Measurements from ENCODE around the gene COX6B1. TPM values are rescaled to one million over a fixed set of nuclear protein-coding genes. Genes with fewer than 3 reads are reported as not detected.

COX6B1 gene
- total RNA-seq, 1 experiment from 2014 or later: 496 TPM

DNA sequence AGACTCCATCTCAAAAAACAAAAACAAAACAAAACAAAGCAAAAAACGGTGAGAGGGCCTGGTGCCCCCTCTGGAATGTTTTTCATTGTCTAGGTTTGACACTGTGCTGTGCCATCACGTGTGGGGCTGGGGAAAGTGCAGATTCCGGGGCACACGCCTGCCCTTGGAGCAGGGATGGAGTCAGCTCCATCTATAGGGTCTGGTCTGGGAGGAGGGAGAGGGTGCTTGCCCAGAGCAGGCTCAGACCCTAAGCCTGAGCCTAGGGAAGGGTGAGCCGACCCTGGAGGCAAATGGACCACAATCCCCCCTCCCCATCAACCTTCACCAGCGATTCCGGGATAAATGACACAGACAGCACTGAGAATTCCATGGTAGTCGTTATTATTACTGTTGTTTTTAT is 45.3 kb downstream of the COX6B1 start (continued):
- TF ChIP-seq, protein P1, sequence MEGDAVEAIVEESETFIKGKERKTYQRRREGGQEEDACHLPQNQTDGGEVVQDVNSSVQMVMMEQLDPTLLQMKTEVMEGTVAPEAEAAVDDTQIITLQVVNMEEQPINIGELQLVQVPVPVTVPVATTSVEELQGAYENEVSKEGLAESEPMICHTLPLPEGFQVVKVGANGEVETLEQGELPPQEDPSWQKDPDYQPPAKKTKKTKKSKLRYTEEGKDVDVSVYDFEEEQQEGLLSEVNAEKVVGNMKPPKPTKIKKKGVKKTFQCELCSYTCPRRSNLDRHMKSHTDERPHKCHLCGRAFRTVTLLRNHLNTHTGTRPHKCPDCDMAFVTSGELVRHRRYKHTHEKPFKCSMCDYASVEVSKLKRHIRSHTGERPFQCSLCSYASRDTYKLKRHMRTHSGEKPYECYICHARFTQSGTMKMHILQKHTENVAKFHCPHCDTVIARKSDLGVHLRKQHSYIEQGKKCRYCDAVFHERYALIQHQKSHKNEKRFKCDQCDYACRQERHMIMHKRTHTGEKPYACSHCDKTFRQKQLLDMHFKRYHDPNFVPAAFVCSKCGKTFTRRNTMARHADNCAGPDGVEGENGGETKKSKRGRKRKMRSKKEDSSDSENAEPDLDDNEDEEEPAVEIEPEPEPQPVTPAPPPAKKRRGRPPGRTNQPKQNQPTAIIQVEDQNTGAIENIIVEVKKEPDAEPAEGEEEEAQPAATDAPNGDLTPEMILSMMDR (IDR thresholded peaks at IDR 0.05 in 2 of 3, conservative IDR thresholded peaks at IDR 0.05 in 1 of 3; ENCODE audit: borderline replicate concordance in 1 of 3, insufficient read depth in 1 of 3, low read depth in 2 of 3, low read length in 2 of 3): no peak
- TF ChIP-seq, protein P2, sequence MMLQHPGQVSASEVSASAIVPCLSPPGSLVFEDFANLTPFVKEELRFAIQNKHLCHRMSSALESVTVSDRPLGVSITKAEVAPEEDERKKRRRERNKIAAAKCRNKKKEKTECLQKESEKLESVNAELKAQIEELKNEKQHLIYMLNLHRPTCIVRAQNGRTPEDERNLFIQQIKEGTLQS (IDR thresholded peaks at IDR 0.05): no peak
- no peak for TF ChIP-seq ZNF274 (IDR thresholded peaks at IDR 0.05; ENCODE audit: low read depth, low read length)
- TF ChIP-seq, protein P3, sequence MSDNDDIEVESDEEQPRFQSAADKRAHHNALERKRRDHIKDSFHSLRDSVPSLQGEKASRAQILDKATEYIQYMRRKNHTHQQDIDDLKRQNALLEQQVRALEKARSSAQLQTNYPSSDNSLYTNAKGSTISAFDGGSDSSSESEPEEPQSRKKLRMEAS (IDR thresholded peaks at IDR 0.05): no peak
- TF ChIP-seq JUND (IDR thresholded peaks at IDR 0.05): no peak

DNA sequence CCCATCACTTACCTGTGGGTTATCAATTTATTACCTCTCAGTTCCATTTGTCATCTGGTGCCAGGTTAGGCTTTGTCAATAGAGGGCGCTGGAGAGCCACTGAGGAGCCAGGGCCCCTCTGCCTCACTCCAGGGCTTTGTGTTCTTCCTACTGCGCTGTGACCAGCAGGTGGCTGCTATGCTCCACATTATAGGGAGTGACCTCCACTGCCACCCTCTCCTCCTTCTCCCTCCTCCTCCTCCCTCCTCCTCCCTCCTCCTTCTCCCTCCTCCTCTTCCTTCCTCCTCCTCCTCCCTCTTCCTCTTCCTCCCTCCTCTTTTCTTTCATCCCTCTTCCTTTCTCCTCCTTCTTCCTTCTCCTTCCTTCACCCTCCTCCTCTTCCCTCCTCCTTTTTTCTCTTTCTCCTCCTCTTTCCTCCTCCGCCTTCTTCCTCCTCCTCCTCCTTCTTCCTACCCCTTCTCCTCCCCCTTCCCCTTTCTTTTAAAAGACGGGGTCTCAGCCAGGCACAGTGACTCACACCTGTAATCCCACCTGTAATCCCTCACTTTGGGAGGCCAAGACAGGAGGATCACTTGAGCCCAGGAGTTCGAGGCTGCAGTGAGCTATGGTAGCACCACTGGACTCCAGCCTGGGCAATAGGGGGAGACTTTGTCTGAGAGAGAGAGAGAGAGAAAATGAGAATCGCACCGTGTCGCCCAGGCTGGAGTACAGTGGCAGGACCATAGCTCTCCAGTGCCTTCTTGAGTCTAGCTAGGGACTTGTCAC is 45.9 kb downstream of the COX6B1 start:
- CTCF ChIA-PET: interaction anchor here (1.0 to 1.9 kb wide), 8 partner anchors 9 to 341 kb away, joined by 3 to 6 read pairs (median 4); no protein-coding TSS in a partner anchor
- TF ChIP-seq CBX3 (IDR thresholded peaks at IDR 0.05; ENCODE audit: low read depth): peak; percentile 12; the same call in 1 of the 2 replicates
- TF ChIP-seq, protein P1 (IDR thresholded peaks at IDR 0.05 in 2 of 3, conservative IDR thresholded peaks at IDR 0.05 in 1 of 3; ENCODE audit: borderline replicate concordance in 1 of 3, insufficient read depth in 1 of 3, low read depth in 2 of 3, low read length in 2 of 3): peak; percentile 98 to 99 (median 99)
- TF ChIP-seq YY1 (IDR thresholded peaks at IDR 0.05; ENCODE audit: extremely low read depth, insufficient replicate concordance, low read depth, low read length): peak; percentile 58
- TF ChIP-seq, protein P4, sequence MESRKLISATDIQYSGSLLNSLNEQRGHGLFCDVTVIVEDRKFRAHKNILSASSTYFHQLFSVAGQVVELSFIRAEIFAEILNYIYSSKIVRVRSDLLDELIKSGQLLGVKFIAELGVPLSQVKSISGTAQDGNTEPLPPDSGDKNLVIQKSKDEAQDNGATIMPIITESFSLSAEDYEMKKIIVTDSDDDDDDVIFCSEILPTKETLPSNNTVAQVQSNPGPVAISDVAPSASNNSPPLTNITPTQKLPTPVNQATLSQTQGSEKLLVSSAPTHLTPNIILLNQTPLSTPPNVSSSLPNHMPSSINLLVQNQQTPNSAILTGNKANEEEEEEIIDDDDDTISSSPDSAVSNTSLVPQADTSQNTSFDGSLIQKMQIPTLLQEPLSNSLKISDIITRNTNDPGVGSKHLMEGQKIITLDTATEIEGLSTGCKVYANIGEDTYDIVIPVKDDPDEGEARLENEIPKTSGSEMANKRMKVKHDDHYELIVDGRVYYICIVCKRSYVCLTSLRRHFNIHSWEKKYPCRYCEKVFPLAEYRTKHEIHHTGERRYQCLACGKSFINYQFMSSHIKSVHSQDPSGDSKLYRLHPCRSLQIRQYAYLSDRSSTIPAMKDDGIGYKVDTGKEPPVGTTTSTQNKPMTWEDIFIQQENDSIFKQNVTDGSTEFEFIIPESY (IDR thresholded peaks at IDR 0.05; ENCODE audit: extremely low read depth, insufficient replicate concordance, low read length): no peak
- peak; percentile 44; the same call in 1 of the 2 replicates for TF ChIP-seq POLR2AphosphoS5 (IDR thresholded peaks at IDR 0.05; ENCODE audit: low read depth, low read length)
- no peak for TF ChIP-seq JUND (IDR thresholded peaks at IDR 0.05)
- TF ChIP-seq RAD21 (IDR thresholded peaks at IDR 0.05; ENCODE audit: low read depth): peak; percentile 95
- TF ChIP-seq TCF7L2 (IDR thresholded peaks at IDR 0.05; ENCODE audit: borderline replicate concordance, extremely low read depth, insufficient read depth, insufficient read length): peak; percentile 19
- TF ChIP-seq SP1 (IDR thresholded peaks at IDR 0.05; ENCODE audit: low read depth): 0 out of 2 replicates have a peak, but pooled peaks have one; percentile 26
- intact Hi-C loops (cut with micrococcal nuclease): loop anchor here (1.0 to 5.0 kb wide), 3 partner anchors 22 to 237 kb away; no protein-coding TSS in a partner anchor

More for the DNA sequence above, 45.9 kb downstream of the COX6B1 start:
- Histone ChIP-seq H3K9me2 (ENCODE audit: insufficient read depth) (no peaks in the 10 kb centered on the region), H3K36me3 (ENCODE audit: control insufficient read depth in 1 of 2, insufficient read depth in 2 of 2, low read length in 2 of 2) (no peaks in the 10 kb centered on the region), H3K79me2 (ENCODE audit: insufficient read depth, low read length) (no peaks in the 10 kb centered on the region), H3K4me2 (ENCODE audit: low read length) (0 out of 2 replicates have a peak overlapping the region, but pooled peaks have one; percentile 14), H3K4me3 (replicated peaks in 1 of 2; ENCODE audit: low read depth in 1 of 2, low read length in 2 of 2) (no peak overlapping the region), H2AFZ (ENCODE audit: low read depth, low read length, poor library complexity, severe bottlenecking) (no peak overlapping the region), H3K9me3 (ENCODE audit: control insufficient read depth in 1 of 2, insufficient read depth in 1 of 2, low read depth in 1 of 2, low read length in 2 of 2) (no peaks in the 10 kb centered on the region), H3K4me1 (ENCODE audit: control insufficient read depth in 1 of 2, insufficient read depth in 2 of 2, low read length in 2 of 2) (peaks cover 5 to 9% of the 10 kb centered on the region in 2 experiments; a peak in 2 of 4 replicates), H3K27ac (ENCODE audit: low read depth, low read length) (no peak overlapping the region), H3K9ac (ENCODE audit: low read length) (no peak overlapping the region), H4K20me1 (ENCODE audit: insufficient read depth) (no peaks in the 10 kb centered on the region), H3K27me3 (ENCODE audit: insufficient read depth, low read length) (no peaks in the 10 kb centered on the region)
- ATAC-seq: peak; percentile 99
- POLR2A ChIA-PET: no interaction called here
- no TSS peak for BruUV-seq (replicated peaks)
- peak; percentile 85 for DNase-seq (ENCODE audit: low read depth, low spot score)
- RAD21 ChIA-PET (ENCODE audit: low non-redundant PET in 1 of 2, low total read pairs in 2 of 2, uncharacterized antibody in 2 of 2, unreplicated experiment in 2 of 2): interaction anchor here in 1 of 2 experiments (0.8 kb wide), 1 partner anchor 126 kb away, joined by 5 read pairs; no protein-coding TSS in a partner anchor

Measured in HCT116 (cell line).